Vein endothelial cell (primary cell): ENCODE measurements around the gene ERP44. TPM values are rescaled to one million over a fixed set of nuclear protein-coding genes. Genes with fewer than 3 reads are reported as not detected.

ENCODE experiments used
- small RNA-seq: library from RNA; depleted of rRNA; stranded (forward); fragments of <200 nt; gene quantifications from one replicate; pipeline ENCODE3, GENCODE V24; 2012
- total RNA-seq: library from RNA; depleted of rRNA; stranded (reverse); fragments of >200 nt; gene quantifications from 2 replicates; pipeline ENCODE4 v1.2.3, GENCODE V29; 2012

The ERP44 gene
- total RNA-seq, result 16.0 and 17.3 TPM in 2 replicates

DNA sequence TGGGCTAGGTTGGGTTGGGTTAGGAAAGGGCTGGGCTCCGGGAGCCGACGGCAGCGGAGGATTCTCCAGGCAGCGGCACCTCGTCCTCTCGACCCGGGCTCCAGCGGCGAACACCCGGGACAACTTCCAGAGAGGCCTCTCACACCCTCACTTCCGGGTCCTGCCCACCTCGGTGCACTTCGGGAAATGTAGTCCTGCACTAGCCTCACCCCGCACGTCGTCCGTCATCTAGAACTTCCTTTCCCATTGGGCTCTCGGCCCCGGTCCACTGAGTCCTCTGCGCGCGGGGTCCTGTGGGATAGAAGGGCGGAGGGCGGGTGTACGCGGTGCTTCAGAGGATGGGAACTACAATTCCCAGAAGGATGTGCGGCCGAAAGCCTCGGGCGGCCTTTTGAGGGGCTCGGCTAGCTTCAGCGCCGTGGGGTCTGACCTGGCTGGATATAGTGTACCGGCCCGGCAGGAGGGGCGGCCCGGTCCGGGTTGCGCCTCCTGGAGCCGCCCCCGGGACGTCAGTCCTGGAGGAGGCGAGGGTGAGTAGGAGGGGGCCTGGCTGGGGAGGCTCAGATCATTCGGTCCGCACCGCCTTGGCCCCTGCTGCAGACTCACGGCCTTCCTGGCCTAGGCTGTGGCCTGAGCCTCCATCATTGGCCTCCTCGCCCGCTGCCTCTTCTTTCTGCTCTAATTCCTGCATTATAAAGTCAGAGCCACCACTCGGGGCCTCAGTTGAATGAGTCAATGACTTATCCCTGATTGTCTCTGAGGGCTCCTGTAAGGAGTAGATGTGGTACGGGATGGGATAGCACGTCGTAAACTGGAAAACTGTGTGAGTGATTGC is at the start of gene ERP44, which contains the start of gene INVS:
Gene ERP44, minus strand, starts transcription at position 114 of the 835 bp plus-strand sequence. CDS start 160 bp downstream, outside the sequence.
Gene INVS, plus strand, starts transcription at position 357 of the 835 bp plus-strand sequence. CDS start 5,279 bp downstream, outside the sequence.

Small RNA genes within 50 kb of the gene (small RNA-seq; reads per million reads assigned to genes)
- 0.11 reads per million for gene RN7SL75P

Other genes with a start within 250 kb of the ERP44 start
- 20.9 and 22.2 TPM in 2 replicates for gene STX17, start 192.3 kb downstream of the ERP44 start, total RNA-seq
- 23.2 and 26.7 TPM in 2 replicates for gene INVS, start 243 bp upstream of the ERP44 start, total RNA-seq